Gastrocnemius medialis (tissue), 4 donors: ENCODE measurements around the gene CTNNA2. TPM values are rescaled to one million over a fixed set of nuclear protein-coding genes. Genes with fewer than 3 reads are reported as not detected.

ENCODE experiments used
- ATAC-seq, 2 donors: fragments of 150-250 bp; one replicate each; pipeline ENCODE4 v1.9.1; 2016
- DNase-seq, 2 donors: peaks; one replicate each; pipeline ENCODE4 v3.0.0-alpha.2; 2019
- H3K27ac ChIP-seq, 4 donors: fragments of 200-600 bp; sonication (generic); 1 replicate in 1 of 4; 2 replicates in 3 of 4; pipeline ENCODE4 v1.5.1; 2016 to 2018; ENCODE audit warnings: mild to moderate bottlenecking in 2 of 4, moderate library complexity in 1 of 4
- H3K27me3 ChIP-seq, 3 donors: fragments of 200-600 bp; sonication (generic) in 2 of 3; 1 replicate in 1 of 3; 2 replicates in 2 of 3; pipeline versions ENCODE4 v1.5.1 to v1.6.0; 2016 to 2019; ENCODE audit warnings: mild to moderate bottlenecking in 1 of 3, moderate library complexity in 1 of 3
- H3K36me3 ChIP-seq, 2 donors: fragments of 200-600 bp; sonication (generic) in 1 of 2; one replicate each; pipeline ENCODE4 v1.5.1; 2017 to 2018
- H3K4me1 ChIP-seq, 2 donors: fragments of 200-600 bp; sonication (generic) in 1 of 2; one replicate each; pipeline ENCODE4 v1.5.1; 2016 to 2017; ENCODE audit warnings: mild to moderate bottlenecking in 2 of 2
- H3K4me3 ChIP-seq, 4 donors: fragments of 200-600 bp; sonication (generic) in 3 of 4; 1 replicate in 1 of 4; 2 replicates in 3 of 4; pipeline ENCODE4 v1.5.1; 2016 to 2019; ENCODE audit warnings: mild to moderate bottlenecking in 2 of 4
- H3K9me3 ChIP-seq, 3 donors: fragments of 200-600 bp; sonication (generic) in 2 of 3; 1 replicate in 1 of 3; 2 replicates in 2 of 3; pipeline ENCODE4 v1.5.1; 2016 to 2019
- CTCF ChIP-seq, 5 experiments: fragments of 450-650 bp in 3 of 5; fragments of 200-600 bp in 2 of 5; sonication (generic) in 2 of 5; IDR thresholded peaks in 4 of 5; conservative IDR thresholded peaks in 1 of 5; 1 replicate in 4 of 5; 2 replicates in 1 of 5; pipeline ENCODE4 v1.5.1; 2016 to 2019; ENCODE audit warnings: antibody characterized with exemption in 5 of 5, mild to moderate bottlenecking in 3 of 5, moderate library complexity in 3 of 5
- POLR2A ChIP-seq, 2 donors: fragments of 450-650 bp; IDR thresholded peaks; one replicate each; pipeline ENCODE4 v1.6.1; 2017; ENCODE audit warnings: antibody characterized with exemption in 2 of 2, mild to moderate bottlenecking in 2 of 2, moderate library complexity in 2 of 2
- in situ Hi-C, 4 donors: fragments of 200-750 bp; cut with MboI; loops; one replicate each; pipeline versions ENCODE4 v1.15.0 to v1.8.0; 2017; ENCODE audit warnings: low sequenced_read_pairs in 4 of 4
- intact Hi-C: fragments of 100-400 bp; cut with DNase I; formaldehyde crosslinking; loops from one replicate; pipeline ENCODE4 v1.15.1; 2023; ENCODE audit warnings: low total_unique reads
- total RNA-seq, 4 donors: library from RNA; depleted of rRNA; stranded (reverse); fragments of >200 nt; gene quantifications; one replicate each; pipeline versions ENCODE4 v1.1.0 to v1.2.3, GENCODE V29; 2016

CTNNA2 gene
- total RNA-seq, 4 donors from 2014 or later, result not detected

- no peak overlapping the region for H3K27ac ChIP-seq
- DNase-seq (no peak), ATAC-seq (no peak)
- H3K4me1 ChIP-seq, result no peaks in the 10 kb centered on the region
- in situ Hi-C loops, result no loop called here
- no peaks in the 10 kb centered on the region for H3K27me3 ChIP-seq
- H3K9me3 ChIP-seq, result no peaks in the 10 kb centered on the region
- H3K4me3 ChIP-seq, result no peak overlapping the region
- TF ChIP-seq POLR2A (IDR thresholded peaks at IDR 0.05), result no peak
- TF ChIP-seq CTCF (IDR thresholded peaks at IDR 0.05 in 4 of 5, conservative IDR thresholded peaks at IDR 0.05 in 1 of 5), result no peak
- intact Hi-C loops, result no loop called here
- no peaks in the 10 kb centered on the region for H3K36me3 ChIP-seq
Measured at GRCh38 chr2:80209458-80209857, 696.6 kb downstream of the CTNNA2 start.

GRCh38 chr2:80217446-80217845 lies 704.6 kb downstream of the CTNNA2 start:
- ATAC-seq (no peak), DNase-seq (no peak)
- in situ Hi-C loops, result no loop called here
- Histone ChIP-seq H3K27ac (no peak overlapping the region), H3K36me3 (no peaks in the 10 kb centered on the region), H3K9me3 (no peaks in the 10 kb centered on the region), H3K27me3 (no peaks in the 10 kb centered on the region), H3K4me3 (no peak overlapping the region), H3K4me1 (no peaks in the 10 kb centered on the region)
- TF ChIP-seq CTCF (IDR thresholded peaks at IDR 0.05 in 4 of 5, conservative IDR thresholded peaks at IDR 0.05 in 1 of 5), result no peak
- TF ChIP-seq POLR2A (IDR thresholded peaks at IDR 0.05), result no peak
- intact Hi-C loops, result no loop called here

- no peak overlapping the region for H3K4me3 ChIP-seq
- no peaks in the 10 kb centered on the region for H3K9me3 ChIP-seq
- no peak for TF ChIP-seq CTCF (IDR thresholded peaks at IDR 0.05 in 4 of 5, conservative IDR thresholded peaks at IDR 0.05 in 1 of 5)
- TF ChIP-seq POLR2A (IDR thresholded peaks at IDR 0.05), result no peak
- H3K27ac ChIP-seq, result no peak overlapping the region
- intact Hi-C loops, result no loop called here
- H3K4me1 ChIP-seq, result no peaks in the 10 kb centered on the region
- no peak for DNase-seq
- no peak for ATAC-seq
- H3K27me3 ChIP-seq, result no peaks in the 10 kb centered on the region
- in situ Hi-C loops, result no loop called here
- H3K36me3 ChIP-seq, result no peaks in the 10 kb centered on the region
Measured at GRCh38 chr2:80222644-80223043, 709.8 kb downstream of the CTNNA2 start.

DNA sequence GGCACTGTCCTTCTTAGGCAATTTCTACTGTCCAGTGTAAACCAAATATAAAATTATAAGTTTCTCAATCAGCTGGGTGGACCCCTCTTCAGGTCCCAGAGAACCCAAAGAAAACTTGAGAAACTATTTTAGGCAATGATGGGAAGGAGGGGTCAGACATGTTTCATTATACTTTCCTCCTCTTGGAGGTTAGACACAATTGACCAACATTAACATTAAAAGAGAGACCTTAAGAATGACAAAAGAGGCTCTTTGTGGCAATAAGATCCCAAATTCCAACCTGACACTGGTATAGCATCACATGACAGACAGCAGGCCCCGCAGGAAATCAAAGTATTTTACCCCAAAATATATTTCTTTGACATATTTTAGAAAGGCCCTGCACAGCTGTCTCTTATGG lies 718.6 kb downstream of the CTNNA2 start:
- intact Hi-C loops (no loop called here), in situ Hi-C loops (no loop called here)
- Histone ChIP-seq H3K27ac (no peak overlapping the region), H3K4me3 (no peak overlapping the region), H3K9me3 (no peaks in the 10 kb centered on the region), H3K27me3 (no peaks in the 10 kb centered on the region), H3K36me3 (no peaks in the 10 kb centered on the region), H3K4me1 (no peaks in the 10 kb centered on the region)
- TF ChIP-seq CTCF (IDR thresholded peaks at IDR 0.05 in 4 of 5, conservative IDR thresholded peaks at IDR 0.05 in 1 of 5) (no peak), POLR2A (IDR thresholded peaks at IDR 0.05) (no peak)
- no peak for DNase-seq
- ATAC-seq, result no peak

GRCh38 chr2:80233333-80233732 lies 720.5 kb downstream of the CTNNA2 start:
- Histone ChIP-seq H3K27me3 (no peaks in the 10 kb centered on the region), H3K9me3 (no peaks in the 10 kb centered on the region), H3K36me3 (no peaks in the 10 kb centered on the region), H3K4me1 (no peaks in the 10 kb centered on the region), H3K27ac (no peak overlapping the region), H3K4me3 (no peak overlapping the region)
- ATAC-seq, result no peak
- in situ Hi-C loops (no loop called here), intact Hi-C loops (no loop called here)
- no peak for DNase-seq
- no peak for TF ChIP-seq POLR2A (IDR thresholded peaks at IDR 0.05)
- no peak for TF ChIP-seq CTCF (IDR thresholded peaks at IDR 0.05 in 4 of 5, conservative IDR thresholded peaks at IDR 0.05 in 1 of 5)
